DOHH2 (cell line): Measurements from ENCODE around the gene TSPYL4.

Source experiments
- CTCF ChIP-seq: fragments of 200-600 bp; sonication (generic); IDR thresholded peaks from one replicate; pipeline ENCODE4 v1.5.1; 2014; ENCODE audit warnings: antibody characterized with exemption, mild to moderate bottlenecking, low read depth, low read length; ENCODE audit not compliant: poor library complexity, severe bottlenecking
- EZH2phosphoT487 ChIP-seq: fragments of 200-600 bp; sonication (generic); IDR thresholded peaks from 2 replicates; pipeline ENCODE4 v1.6.1; 2017; ENCODE audit warnings: borderline replicate concordance, mild to moderate bottlenecking, antibody characterized with exemption, low read length, moderate library complexity, mixed read lengths

GRCh38 chr6:116300566-116300965 lies 46.7 kb upstream of the TSPYL4 start:
- TF ChIP-seq CTCF, result no peak
- no peak for TF ChIP-seq EZH2phosphoT487
